Mesenchymal stem cell (in vitro differentiated cells and primary cell): ENCODE measurements around the gene ZNF541.

Source experiments
- DNase-seq: peaks from one replicate; pipeline ENCODE4 v3.0.0-alpha.2; 2013
- H2AFZ ChIP-seq: one replicate; pipeline ENCODE4 v1.6.1; 2013; ENCODE audit warnings: low read depth, mild to moderate bottlenecking, control low read depth, inconsistent platforms, low read length, moderate library complexity
- H2AK5ac ChIP-seq: 2 replicates; pipeline ENCODE4 v1.6.1; 2013; ENCODE audit warnings: low read length, moderate library complexity, mild to moderate bottlenecking, inconsistent platforms; ENCODE audit not compliant: severe bottlenecking
- H2BK120ac ChIP-seq: one replicate; pipeline ENCODE4 v1.6.1; 2013; ENCODE audit warnings: low read depth, mild to moderate bottlenecking, inconsistent platforms, low read length, moderate library complexity
- H2BK12ac ChIP-seq, 2 experiments: one replicate each; pipeline ENCODE4 v1.6.1; 2013; ENCODE audit warnings: inconsistent platforms in 2 of 2, low read length in 2 of 2, mild to moderate bottlenecking in 2 of 2, moderate library complexity in 2 of 2, control low read depth in 1 of 2
- H2BK15ac ChIP-seq: one replicate; pipeline ENCODE4 v1.6.1; 2013; ENCODE audit warnings: mild to moderate bottlenecking, low read depth, inconsistent platforms; ENCODE audit not compliant: poor library complexity, severe bottlenecking
- H2BK5ac ChIP-seq: 2 replicates; pipeline ENCODE4 v1.6.1; 2013; ENCODE audit warnings: low read depth, mild to moderate bottlenecking, low read length, control low read depth, inconsistent platforms; ENCODE audit not compliant: poor library complexity, severe bottlenecking
- H3K14ac ChIP-seq, 2 experiments: one replicate each; pipeline ENCODE4 v1.6.1; 2013; ENCODE audit warnings: inconsistent platforms in 2 of 2, low read length in 2 of 2, control low read depth in 1 of 2, mild to moderate bottlenecking in 1 of 2, moderate library complexity in 1 of 2
- H3K18ac ChIP-seq, 2 experiments: one replicate each; pipeline ENCODE4 v1.6.1; 2013; ENCODE audit warnings: inconsistent platforms in 2 of 2, low read length in 2 of 2, control low read depth in 1 of 2, low read depth in 1 of 2, mild to moderate bottlenecking in 1 of 2
- H3K23ac ChIP-seq, 2 experiments: one replicate each; pipeline ENCODE4 v1.6.1; 2013; ENCODE audit warnings: inconsistent platforms in 2 of 2, low read length in 2 of 2, mild to moderate bottlenecking in 2 of 2, moderate library complexity in 2 of 2, control low read depth in 1 of 2
- H3K27ac ChIP-seq: 2 replicates; pipeline ENCODE4 v1.5.1; 2013; ENCODE audit warnings: mild to moderate bottlenecking, moderate library complexity, low read length, control low read depth, inconsistent platforms; ENCODE audit not compliant: poor library complexity, severe bottlenecking
- H3K27me3 ChIP-seq, 2 experiments: 2 replicates each; pipeline versions ENCODE4 v1.6.1 to v1.7.0; 2013; ENCODE audit warnings: low read length in 2 of 2, mild to moderate bottlenecking in 2 of 2, moderate library complexity in 2 of 2, control low read depth in 1 of 2, inconsistent platforms in 1 of 2; ENCODE audit not compliant: control insufficient read depth in 1 of 2, insufficient read depth in 1 of 2
- H3K36me3 ChIP-seq, 2 experiments: 2 replicates each; pipeline versions ENCODE4 v1.6.1 to v1.7.0; 2013; ENCODE audit warnings: low read length in 2 of 2, control low read depth in 1 of 2, inconsistent platforms in 1 of 2, low read depth in 1 of 2, mild to moderate bottlenecking in 1 of 2; ENCODE audit not compliant: insufficient read depth in 2 of 2, control insufficient read depth in 1 of 2
- H3K4ac ChIP-seq, 2 experiments: one replicate each; pipeline ENCODE4 v1.6.1; 2013; ENCODE audit warnings: inconsistent platforms in 2 of 2, low read length in 2 of 2, mild to moderate bottlenecking in 2 of 2, moderate library complexity in 2 of 2, control low read depth in 1 of 2, low read depth in 1 of 2
- H3K4me1 ChIP-seq: 2 replicates; pipeline ENCODE4 v1.6.1; 2013; ENCODE audit warnings: low read depth, low read length, control low read depth; ENCODE audit not compliant: control insufficient read depth, insufficient read depth
- H3K4me2 ChIP-seq: 2 replicates; pipeline ENCODE4 v1.6.1; 2013; ENCODE audit warnings: low read length, mild to moderate bottlenecking, inconsistent platforms; ENCODE audit not compliant: poor library complexity, severe bottlenecking
- H3K4me3 ChIP-seq, 2 experiments: 2 replicates each; pipeline versions ENCODE4 v1.5.1 to v1.7.0; 2013; ENCODE audit warnings: low read length in 2 of 2, mild to moderate bottlenecking in 2 of 2, control low read depth in 1 of 2, low read depth in 1 of 2; ENCODE audit not compliant: insufficient read depth in 1 of 2
- H3K79me1 ChIP-seq: replicated peaks from 2 replicates; pipeline ENCODE4 v1.6.1; 2013; ENCODE audit warnings: mild to moderate bottlenecking, control low read depth, low read length, inconsistent platforms; ENCODE audit not compliant: poor library complexity, severe bottlenecking
- H3K9ac ChIP-seq: 2 replicates; pipeline ENCODE4 v1.7.0; 2013; ENCODE audit warnings: mild to moderate bottlenecking, low read length, moderate library complexity
- H3K9me3 ChIP-seq: 2 replicates; pipeline ENCODE4 v1.7.0; 2013; ENCODE audit warnings: mild to moderate bottlenecking, low read length; ENCODE audit not compliant: control insufficient read depth
- H4K8ac ChIP-seq: one replicate; pipeline ENCODE4 v1.6.1; 2013; ENCODE audit warnings: inconsistent platforms, mild to moderate bottlenecking, low read length, moderate library complexity
- H4K91ac ChIP-seq: one replicate; pipeline ENCODE4 v1.6.1; 2013; ENCODE audit warnings: mild to moderate bottlenecking, low read length, inconsistent platforms
- WGBS: methylation state at CpG from one replicate; pipeline ENCODE4 v1.1.7; 2013; ENCODE audit warnings: mixed read lengths; 5-methylcytosine and 5-hydroxymethylcytosine counted together

Gene ZNF541

DNA sequence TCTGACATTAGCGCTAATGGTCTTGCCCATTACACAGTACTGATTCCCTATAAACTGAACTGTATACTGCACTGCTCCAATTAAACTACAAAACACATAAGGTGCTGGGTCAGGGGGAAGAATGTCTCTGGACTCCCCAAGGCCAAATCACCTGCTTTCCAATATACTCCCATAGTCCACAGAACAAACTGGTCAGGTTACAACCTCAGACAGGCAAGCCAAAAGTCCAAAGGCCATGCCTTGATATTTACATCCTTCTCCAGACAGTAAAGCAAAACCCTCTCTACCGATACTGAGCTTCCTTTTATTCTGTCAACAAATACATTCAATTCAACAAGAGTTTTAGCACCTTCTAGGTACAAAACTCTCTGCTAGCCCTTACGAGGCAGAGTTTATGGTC lies 8.9 kb downstream of the ZNF541 start:
- no peak overlapping the region for H4K91ac ChIP-seq
- no peak overlapping the region for H3K23ac ChIP-seq
- H2AK5ac ChIP-seq: no peak overlapping the region
- H3K18ac ChIP-seq: no peak overlapping the region
- no peak overlapping the region for H2BK12ac ChIP-seq
- H3K27ac ChIP-seq: no peak overlapping the region
- H3K4me3 ChIP-seq: no peak overlapping the region
- no peak overlapping the region for H3K4me2 ChIP-seq
- H4K8ac ChIP-seq: no peak overlapping the region
- no peak for DNase-seq
- no peak overlapping the region for H3K9ac ChIP-seq
- H3K14ac ChIP-seq: no peak overlapping the region
- WGBS: 94% methylated on average over 3 of the region's 3 CpGs
- peaks cover 0 to 12% of the 10 kb centered on the region in 2 experiments for H3K27me3 ChIP-seq
- H3K4ac ChIP-seq: no peak overlapping the region
- H2AFZ ChIP-seq: no peak overlapping the region
- no peaks in the 10 kb centered on the region for H3K79me1 ChIP-seq
- H2BK15ac ChIP-seq: no peak overlapping the region
- no peaks in the 10 kb centered on the region for H3K9me3 ChIP-seq
- H3K4me1 ChIP-seq: no peaks in the 10 kb centered on the region
- no peak overlapping the region for H2BK120ac ChIP-seq
- no peaks in the 10 kb centered on the region for H3K36me3 ChIP-seq
- H2BK5ac ChIP-seq: no peak overlapping the region

GRCh38 chr19:47561440-47562057 lies 11.4 kb downstream of the ZNF541 start:
- Histone ChIP-seq H2AFZ (no peak overlapping the region), H2BK15ac (no peak overlapping the region), H3K14ac (no peak overlapping the region), H2AK5ac (no peak overlapping the region), H2BK5ac (no peak overlapping the region), H3K36me3 (no peaks in the 10 kb centered on the region), H3K9me3 (no peaks in the 10 kb centered on the region), H2BK12ac (no peak overlapping the region), H3K4me1 (no peaks in the 10 kb centered on the region), H2BK120ac (no peak overlapping the region), H3K4me3 (no peak overlapping the region), H4K91ac (no peak overlapping the region), H3K4ac (no peak overlapping the region), H3K27me3 (peaks cover 0 to 12% of the 10 kb centered on the region in 2 experiments), H3K23ac (no peak overlapping the region), H3K79me1 (no peaks in the 10 kb centered on the region), H3K27ac (no peak overlapping the region), H3K4me2 (no peak overlapping the region), H4K8ac (no peak overlapping the region), H3K18ac (no peak overlapping the region), H3K9ac (no peak overlapping the region)
- DNase-seq: peak; percentile 32
- 97% methylated on average over 6 of the region's 7 CpGs for WGBS

DNA sequence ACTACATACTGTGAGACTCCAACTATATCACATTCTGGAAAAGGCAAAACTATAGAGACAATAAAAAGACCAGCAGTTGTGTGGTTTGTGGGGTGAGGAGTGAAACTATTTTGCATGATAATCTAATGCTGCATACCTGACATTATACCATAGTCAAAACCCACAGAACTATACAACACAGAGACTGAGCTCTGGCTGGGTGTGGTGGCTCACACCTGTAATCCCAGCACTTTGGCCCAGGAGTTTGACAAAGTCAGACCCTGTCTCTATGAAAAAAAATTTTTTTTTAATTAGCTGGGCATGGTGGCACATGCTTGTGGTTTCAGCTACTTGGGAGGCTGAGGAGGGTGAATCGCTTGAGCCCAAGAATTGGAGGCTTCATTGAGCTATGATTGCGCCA lies 11.9 kb downstream of the ZNF541 start:
- DNase-seq: no peak
- Histone ChIP-seq H2BK120ac (no peak overlapping the region), H3K79me1 (no peaks in the 10 kb centered on the region), H3K4ac (no peak overlapping the region), H4K91ac (no peak overlapping the region), H3K9ac (no peak overlapping the region), H2BK12ac (no peak overlapping the region), H3K4me2 (no peak overlapping the region), H2AFZ (no peak overlapping the region), H3K36me3 (no peaks in the 10 kb centered on the region), H3K23ac (no peak overlapping the region), H3K4me3 (no peak overlapping the region), H3K14ac (no peak overlapping the region), H4K8ac (no peak overlapping the region), H2AK5ac (no peak overlapping the region), H3K9me3 (no peaks in the 10 kb centered on the region), H2BK15ac (no peak overlapping the region), H3K27ac (no peak overlapping the region), H2BK5ac (no peak overlapping the region), H3K4me1 (no peaks in the 10 kb centered on the region), H3K18ac (no peak overlapping the region), H3K27me3 (peaks cover 0 to 12% of the 10 kb centered on the region in 2 experiments)
- WGBS: no CpG with 5 or more reads among the region's 2 CpGs

GRCh38 chr19:47550129-47550528 lies 22.8 kb downstream of the ZNF541 start:
- no peak overlapping the region for H3K9ac ChIP-seq
- no peak overlapping the region for H2BK15ac ChIP-seq
- no peak overlapping the region for H3K4me2 ChIP-seq
- no peak overlapping the region for H3K23ac ChIP-seq
- H3K9me3 ChIP-seq: no peaks in the 10 kb centered on the region
- no peak overlapping the region for H3K4me3 ChIP-seq
- peaks cover 10 to 24% of the 10 kb centered on the region in 2 experiments for H3K27me3 ChIP-seq
- H3K4ac ChIP-seq: no peak overlapping the region
- no peak overlapping the region for H2AK5ac ChIP-seq
- no peak overlapping the region for H2BK12ac ChIP-seq
- H3K14ac ChIP-seq: no peak overlapping the region
- no peak for DNase-seq
- H3K4me1 ChIP-seq: peaks cover 3% of the 10 kb centered on the region
- 90% methylated on average over 4 of the region's 4 CpGs for WGBS
- H3K36me3 ChIP-seq: no peaks in the 10 kb centered on the region
- H2BK120ac ChIP-seq: no peak overlapping the region
- H3K79me1 ChIP-seq: no peaks in the 10 kb centered on the region
- H3K18ac ChIP-seq: no peak overlapping the region
- no peak overlapping the region for H4K91ac ChIP-seq
- no peak overlapping the region for H3K27ac ChIP-seq
- H4K8ac ChIP-seq: no peak overlapping the region
- H2BK5ac ChIP-seq: no peak overlapping the region
- no peak overlapping the region for H2AFZ ChIP-seq
